TTC549 (cell line): ENCODE measurements around the gene BTBD9.

Experiments used
- FAIRE-seq: peaks from 2 replicates; lab custom pipeline; 2012; peaks lifted over from hg19 to GRCh38; lab: Jason Lieb, UNC

The BTBD9 gene

DNA sequence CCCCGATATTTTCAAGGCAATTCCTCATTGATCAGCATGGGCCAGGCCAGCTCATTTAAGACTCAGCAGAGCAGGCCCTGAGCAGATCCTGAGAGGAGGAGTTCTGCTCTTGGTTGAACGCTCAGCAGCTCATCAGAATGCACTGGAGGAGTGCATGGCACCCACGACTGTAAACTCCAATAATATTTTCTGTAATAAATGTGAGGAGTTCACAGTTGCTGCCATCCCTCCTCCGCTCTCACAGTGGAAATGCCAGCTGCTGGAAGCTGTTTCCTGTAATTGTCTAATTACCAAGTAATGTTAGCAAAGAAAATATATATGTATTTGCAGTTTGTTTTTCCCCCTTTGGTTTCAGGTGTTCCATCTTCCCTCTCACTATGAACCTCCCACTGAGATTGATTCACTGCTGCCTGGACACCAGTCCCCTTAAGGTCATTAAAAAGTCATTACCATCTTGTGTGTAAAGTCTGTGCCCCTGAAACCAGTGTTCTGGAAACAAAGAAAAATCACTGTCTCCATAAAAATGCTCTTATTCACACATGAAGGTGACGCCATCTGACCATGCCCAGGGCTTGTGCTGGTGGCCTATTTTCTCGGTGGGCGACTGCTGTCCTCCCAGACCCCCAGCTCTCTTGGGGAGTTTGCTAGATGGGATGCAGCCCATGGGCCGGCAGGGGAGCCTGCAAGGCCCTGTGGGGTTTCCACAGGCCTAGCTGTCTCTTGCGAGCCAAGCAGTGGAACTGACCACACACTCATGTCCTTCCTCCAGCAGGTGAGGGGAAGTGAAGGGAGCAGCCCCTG, 446.0 kb downstream of the BTBD9 start:
- no peak for FAIRE-seq

DNA sequence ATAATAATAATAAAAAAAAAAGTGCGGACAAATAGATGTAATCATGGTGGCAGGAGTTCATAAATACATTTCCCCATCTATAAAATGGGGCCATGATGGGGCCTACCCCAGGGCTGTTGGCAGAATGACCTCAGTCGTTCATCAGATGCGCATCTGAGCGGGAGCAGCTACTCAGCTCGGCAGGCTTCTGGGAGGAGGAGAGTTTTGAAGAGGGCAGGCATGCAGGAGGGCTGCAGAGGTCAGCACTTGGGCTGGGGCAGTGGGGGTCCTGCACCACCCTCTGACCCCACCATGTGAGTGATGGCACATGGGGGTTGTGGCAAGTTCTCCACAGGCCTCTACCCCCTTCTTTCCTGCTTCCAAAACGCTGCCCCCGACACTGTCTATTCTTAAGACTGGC, 446.7 kb downstream of the BTBD9 start:
- no peak for FAIRE-seq

DNA sequence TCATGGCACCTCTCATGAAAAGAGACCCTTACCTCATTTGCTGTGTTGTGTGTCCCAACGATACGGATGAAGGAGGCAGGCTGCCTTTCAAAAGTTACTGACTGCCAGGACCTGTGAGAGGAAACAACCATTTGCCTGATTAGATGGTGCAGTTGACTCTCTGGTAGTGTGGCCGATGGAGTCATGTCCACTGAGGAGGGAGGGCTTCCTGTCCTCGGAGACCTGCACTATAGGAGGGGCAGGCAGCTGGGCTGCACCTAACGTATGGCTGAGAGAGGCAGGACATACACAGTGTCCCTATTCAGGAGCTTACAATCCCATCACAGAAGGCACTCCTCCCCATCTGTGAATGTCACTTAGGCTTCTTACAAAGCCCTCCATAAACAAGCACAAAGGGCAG, 447.2 kb downstream of the BTBD9 start:
- FAIRE-seq, result no peak

DNA sequence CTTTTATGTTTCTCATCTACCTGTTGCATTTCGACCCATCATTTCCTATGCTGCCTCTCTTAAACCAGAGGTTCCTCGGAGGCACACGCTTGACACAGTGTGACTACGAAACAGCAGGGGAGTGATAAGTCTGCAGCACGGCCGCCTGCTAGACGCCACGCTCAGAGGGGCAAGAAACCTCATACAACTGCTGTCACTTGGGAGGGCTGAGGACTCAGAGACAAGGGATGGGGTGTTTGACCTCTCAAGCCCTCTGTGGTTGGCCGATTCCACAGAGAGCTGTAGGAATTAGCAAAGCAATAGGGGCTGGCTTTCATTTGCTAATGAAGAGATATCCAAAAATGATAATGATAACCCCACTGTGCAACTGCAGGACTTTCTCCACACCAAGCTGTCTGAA, 447.7 kb downstream of the BTBD9 start:
- FAIRE-seq, result no peak

DNA sequence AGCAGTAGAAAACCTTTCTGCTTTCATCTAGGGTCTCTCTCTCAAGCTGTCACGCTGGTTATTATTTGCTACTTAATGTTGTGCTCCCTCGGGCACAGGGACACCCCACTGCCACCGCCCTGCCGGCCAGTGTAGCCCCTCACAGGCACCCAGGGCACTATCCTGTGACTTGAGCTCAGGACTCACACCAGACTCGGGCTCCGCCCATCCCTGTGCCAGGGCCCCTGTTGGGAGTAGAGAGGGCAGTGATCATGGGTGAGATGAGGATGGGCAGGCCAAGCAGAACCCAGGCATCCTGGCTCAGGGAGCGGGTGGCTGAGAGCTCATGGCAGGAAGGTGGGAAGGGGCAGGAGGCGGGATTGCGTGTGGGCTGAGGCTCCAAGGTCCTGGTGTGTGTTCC, 448.3 kb downstream of the BTBD9 start:
- FAIRE-seq, result no peak

DNA sequence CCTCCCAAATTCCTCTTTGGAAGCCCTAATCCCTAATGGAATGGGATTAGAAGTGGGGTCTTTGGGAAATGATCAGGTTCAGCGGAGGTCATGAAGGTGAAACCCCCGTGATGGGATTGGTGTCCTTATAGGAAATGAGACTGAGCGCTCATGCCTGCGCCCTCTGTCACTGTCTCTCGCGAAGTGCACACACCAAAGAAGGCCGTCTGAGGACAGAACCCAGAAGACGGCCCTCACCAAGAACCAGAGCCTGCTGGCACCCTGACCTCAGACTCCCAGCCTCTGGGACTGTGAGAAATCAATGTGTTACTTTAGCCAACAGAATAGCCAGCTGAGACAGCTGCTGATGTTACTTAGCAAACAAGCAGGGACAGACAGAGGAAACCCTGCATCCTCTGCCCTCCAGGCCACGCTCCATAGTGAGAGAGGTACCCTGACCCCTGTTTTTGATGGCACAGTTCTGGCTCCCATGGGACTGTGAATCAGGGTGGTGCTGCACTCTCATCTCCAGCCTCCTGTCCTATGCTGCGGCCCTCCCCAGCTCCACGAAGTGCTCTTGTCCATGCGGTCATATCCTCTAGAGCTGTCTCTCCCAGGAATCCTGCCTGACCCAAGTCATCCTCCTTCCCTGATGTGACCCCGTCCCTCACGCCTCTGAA, 450.9 kb downstream of the BTBD9 start:
- FAIRE-seq, result no peak

DNA sequence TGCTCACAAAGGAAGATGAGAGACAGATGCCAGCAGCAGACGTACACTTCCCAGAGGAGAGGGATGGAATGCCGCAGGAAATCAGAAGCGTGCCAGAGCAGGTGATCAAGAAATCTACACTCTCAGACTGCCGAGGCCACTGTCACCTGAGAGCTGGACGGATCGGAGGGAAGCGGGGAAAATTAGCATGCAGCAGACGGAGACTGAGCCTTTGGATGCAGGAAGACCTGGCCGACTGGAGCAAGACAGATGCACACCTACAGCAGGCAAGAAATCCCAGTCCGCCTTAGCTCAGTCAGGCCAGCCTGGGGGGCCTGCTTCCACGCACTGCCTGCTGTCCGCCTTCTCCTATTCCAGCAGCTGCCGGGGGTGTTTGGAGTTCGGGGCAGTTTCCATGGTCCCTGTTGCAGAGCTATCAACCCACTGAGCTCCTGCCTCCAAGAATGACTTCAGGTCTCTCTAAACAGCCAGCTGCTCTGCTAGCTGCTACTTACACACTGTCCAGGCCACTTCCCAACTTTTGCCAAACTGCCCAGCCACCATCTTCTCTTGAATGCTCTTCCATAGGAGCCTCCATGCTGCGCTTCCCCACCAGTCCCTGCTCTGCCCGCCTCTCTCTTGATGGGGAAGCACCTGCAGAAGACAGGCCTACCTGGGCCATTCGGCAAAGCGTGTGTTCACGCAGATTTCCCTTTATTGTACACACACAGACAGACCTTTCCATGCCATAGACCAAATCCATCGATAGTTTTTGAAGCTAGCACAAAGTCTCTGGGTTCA, 451.7 kb downstream of the BTBD9 start:
- no peak for FAIRE-seq

DNA sequence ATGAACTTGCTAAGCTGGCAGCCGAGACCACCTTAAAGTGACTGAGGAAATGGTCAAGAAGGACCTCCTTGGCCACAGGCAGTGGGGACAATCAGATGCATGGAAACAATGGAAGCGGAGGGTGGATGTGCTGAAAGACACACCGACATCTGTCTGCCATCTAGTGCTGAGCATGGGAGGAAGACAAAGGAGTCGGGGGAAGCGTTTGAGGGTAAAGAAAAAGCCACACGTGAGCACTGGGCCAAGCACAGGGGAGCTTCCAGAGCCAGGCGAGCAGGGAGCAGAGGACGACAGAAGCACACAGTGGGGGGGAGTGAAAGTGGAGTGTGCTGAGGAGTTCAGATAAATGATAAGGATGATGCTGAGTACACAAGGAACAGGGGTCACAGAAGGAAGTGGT, 452.4 kb downstream of the BTBD9 start:
- FAIRE-seq, result no peak

DNA sequence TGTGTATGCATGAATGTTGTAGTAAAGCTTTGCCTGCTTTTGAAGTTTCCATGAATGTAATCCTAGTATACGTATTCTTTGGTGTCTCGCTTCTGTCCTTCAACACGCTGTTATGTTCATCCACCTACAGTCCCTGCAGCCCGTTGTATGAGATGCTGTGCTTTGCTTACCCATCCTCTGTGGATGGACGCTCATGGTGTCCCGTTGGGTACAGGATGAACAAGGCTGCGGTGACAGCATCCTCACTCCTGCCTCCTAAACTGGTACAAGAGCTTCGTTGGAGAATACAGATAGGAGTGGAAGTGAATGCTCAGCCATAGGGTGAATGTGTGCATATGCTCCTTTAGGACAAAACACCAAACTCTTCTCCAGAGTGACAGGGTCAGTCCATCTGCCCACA, 454.0 kb downstream of the BTBD9 start:
- FAIRE-seq, result no peak

DNA sequence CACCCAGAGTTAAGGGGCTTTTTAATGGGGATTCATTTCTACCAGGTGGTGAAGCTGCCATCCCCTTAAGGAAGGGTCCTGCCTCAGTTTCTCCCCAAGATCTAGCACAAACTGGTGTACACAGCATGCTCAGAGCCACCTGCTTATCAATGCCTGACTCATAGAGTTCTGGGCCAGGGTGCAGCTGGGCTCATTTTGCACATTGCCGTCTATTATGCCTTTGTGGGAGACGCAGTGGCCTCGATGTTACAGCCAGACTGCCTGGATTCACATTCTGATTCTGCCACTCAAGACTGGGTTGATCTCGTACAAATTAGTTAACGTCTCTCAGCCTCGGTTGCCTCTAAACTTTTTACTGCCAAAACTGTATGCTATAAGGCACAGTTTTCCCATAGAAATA, 454.5 kb downstream of the BTBD9 start:
- no peak for FAIRE-seq

DNA sequence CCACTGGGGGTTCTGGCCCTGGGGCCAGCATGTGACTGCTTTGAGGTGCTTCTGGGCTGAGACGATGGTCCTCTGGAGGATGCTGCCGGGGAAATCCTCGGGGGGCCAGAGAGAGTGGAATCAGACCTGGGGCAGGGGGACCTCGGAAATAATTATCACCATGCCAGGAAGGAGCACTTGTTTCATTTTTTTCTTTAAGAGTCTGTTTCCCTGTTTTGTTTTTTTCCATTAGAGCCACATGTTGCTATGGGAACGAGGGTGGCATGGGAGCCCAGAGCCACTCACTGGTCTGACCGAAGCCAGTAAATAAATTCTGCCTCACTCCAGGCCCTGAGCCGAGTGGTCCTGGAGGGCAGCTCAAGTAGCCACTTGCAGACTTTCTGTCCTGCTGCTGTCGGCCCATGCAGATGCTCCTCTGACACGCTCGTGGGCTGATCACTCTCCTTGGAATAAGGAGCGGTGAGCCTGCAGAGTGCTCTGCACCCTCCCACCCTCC, 455.1 kb downstream of the BTBD9 start:
- no peak for FAIRE-seq

DNA sequence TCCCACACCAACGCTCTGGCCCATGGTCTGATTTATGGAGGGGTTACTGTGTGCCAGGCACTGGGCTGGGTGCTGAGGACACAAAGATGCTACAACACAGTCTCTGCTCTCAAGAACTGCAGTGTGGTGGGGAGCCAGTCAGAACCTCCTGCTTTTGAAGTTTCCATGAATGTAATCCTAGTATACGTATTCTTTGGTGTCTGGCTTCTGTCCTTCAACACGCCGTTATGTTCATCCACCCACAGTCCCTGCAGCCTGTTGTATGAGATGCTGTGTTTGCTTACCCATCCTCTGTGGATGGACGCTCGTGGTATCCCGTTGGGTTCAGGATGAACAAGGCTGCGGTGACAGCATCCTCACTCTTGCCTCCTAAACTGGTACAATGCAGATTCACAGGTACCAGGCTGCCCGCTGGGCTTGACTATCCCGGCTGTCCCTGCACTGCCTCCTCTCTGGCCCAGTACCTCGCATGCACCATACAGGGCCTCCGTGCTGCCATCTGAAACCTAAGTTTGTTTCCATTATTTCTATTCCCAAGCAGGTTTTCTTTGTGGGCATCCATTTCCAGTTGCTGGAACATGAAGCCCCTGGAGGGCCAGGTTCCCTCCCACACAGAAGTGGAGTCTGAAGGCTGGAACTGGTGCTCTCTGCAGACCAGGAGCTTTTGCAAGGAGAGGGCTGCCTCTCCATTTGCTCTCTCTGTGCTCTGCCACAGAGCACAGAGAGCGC, 455.7 kb downstream of the BTBD9 start:
- FAIRE-seq, result no peak

DNA sequence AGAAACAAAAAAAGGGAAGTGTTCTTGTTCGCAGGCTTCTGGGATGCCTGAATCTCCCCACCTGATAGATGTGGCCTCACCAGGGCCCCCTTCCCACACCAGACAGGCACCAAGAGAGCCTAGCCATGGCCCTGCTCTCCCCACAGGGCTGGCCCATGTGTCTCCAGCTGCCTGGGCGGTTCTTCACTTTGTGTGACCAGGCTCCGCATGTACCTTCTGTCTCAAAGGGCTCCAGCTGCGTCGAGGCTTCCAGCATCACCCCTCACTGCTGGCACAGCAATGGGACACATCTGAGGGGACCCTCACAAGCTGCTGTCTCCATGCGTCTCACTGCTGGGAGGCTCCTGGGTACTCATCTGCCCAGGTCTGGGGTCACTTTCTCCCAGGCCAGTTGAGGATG, 457.3 kb downstream of the BTBD9 start:
- no peak for FAIRE-seq

DNA sequence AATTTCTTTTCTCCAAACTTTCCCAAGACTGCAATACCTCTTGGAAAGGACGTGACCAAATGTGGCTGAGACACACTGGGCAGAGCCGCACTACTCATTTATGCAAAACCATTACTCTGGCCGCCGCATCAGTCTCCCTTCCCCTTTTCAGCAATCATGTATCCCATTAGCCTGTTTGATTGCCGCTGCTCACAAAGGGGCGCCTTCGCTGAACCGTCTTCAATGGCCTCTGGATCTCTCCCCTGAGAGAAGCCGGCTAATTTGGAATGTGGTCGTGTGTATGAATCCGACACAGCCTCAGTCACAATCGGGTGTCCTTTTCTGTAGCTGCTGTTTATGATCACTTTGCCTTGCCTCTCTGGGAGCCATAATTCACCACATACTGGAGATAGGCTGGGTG, 459.1 kb downstream of the BTBD9 start:
- no peak for FAIRE-seq

DNA sequence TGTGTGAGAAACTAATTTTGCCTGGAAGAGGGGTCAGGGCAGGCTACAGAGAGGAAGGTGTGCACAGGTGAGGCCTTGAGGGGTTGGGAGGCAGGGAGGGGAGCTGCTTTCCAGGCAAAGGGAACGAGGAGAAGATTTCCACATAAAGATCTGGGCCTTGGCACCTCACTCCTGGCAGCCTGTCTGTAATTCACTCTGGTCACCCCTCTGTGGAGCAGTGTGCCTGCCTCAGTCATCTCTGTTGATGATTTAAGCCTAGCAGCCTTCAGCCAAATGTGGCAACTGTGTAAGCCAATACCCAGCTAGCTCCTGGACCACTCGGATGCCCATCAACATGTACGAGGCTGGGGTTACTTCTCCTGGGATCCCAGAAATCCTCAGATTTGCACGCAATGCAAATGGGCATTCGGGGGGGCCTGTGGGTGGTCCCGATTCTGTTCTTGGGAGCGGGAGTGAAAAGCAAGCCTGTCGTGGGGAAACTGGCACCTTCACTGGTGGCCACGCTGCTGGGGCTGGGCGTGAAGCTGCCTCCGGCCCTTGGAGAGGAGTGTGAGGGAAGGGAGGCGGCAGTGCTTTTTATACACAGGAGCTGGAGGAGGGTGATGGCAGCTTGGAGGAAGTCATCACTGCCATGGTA, 459.8 kb downstream of the BTBD9 start:
- no peak for FAIRE-seq

DNA sequence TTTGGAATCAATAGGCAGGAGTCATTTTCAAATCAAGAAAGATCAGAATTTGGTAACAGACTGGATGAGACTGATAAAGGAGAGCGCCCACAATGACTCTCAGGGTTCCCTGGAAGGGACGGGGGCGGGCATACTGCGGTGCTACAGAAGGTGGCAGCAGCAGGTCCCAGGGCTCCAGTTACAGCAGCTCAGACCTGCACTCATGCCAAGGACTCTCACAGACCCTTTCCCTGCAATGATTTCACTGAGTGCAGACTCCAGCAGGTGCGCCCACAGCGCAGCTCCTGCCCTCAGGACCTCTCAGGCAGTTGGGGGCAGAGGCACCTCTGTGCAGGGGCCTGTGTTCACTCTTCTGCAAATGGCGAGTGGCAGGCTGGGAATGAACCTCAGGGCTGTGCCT, 460.4 kb downstream of the BTBD9 start:
- FAIRE-seq, result no peak

DNA sequence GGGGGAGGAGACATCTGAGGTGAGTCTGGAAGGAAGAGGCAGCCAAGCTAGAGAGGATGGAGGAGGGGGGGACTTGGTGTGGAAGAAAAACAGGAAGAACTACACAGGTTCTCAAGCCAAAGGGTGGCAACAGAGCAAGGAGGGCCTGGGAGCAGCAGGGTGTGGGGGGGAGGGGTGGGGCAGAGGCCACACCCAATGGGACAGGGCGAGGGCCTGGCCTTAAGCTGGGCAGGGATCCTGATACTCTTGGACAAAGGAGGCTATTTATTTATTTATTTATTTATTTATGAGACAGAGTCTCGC, 461.2 kb downstream of the BTBD9 start:
- FAIRE-seq, result no peak

DNA sequence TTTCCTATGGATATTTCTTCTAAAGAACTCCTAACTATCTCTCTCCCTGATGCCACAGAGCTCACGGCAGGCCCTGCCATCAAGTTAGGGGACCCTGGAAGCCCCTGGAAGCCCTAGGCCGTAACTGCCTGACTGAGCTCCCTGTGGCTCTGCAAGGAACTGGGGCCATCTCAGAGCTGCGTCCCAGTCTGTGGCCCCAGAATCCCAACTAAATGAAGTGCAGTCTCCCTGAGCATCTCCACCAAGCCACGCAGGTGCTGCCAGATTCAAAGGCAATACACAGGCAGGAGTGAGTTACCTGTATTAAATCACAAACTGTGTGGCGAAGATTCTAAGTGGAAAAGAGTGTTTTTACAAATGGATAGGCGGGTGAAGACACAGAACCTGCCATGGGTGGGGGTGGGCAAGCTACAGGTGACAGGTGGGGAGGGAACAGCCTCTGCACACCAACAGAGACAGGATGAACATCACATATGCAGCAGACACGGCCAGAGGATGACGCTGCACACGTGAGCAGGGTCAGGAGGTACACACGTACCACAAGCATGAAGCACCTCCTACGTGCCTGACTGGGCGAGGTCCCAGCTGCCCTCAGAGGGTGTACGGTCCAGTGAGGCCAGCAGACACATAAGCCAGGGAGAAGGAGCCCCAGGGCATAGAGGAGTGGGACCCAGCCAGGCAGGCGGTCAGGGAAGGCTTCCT, 461.7 kb downstream of the BTBD9 start:
- FAIRE-seq, result no peak

DNA sequence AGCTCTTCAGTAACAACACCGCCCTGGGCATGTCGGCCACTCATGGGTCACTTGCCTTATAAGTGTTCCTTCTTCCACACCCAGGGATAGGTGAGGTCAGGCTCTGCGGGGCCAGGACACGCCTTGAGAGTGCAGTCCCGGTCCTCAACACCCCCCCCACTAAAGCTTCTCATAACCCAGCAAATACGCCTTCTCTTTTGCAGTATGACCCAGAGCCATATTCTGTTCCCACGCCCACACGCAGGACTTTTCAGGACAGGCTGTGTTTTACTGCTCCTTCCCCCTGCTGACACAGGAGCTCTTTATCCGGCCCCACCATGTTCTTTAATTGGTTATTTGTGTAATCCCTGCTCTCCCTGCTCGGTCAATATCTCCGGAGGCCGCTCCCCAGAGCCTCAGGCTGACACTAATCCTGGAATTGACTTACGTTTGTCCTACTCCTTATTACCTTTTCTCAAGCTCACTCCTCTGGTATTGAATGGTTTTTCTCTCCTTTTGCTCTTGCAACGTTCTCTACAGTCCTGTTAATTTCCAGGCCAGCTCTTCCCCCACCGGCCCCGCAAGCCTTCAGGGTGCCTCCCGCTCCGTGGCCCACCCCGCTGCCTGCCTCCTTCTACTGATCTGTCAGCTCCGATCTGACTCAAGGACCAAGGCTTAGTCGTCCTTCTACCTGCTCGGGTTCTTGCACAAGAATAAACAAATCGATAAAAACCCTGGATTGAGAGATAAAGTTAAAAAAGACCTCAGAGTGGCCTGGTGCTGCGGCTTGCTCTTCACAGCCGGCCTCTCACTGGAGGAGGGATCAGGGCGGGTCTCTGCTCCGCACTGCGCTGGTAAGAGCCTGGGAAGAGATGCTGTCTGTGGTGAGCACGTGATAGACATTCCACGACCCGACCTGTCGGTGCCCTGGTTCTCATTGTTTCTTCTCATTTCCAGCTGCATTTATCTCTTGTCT, 462.7 kb downstream of the BTBD9 start:
- no peak for FAIRE-seq

DNA sequence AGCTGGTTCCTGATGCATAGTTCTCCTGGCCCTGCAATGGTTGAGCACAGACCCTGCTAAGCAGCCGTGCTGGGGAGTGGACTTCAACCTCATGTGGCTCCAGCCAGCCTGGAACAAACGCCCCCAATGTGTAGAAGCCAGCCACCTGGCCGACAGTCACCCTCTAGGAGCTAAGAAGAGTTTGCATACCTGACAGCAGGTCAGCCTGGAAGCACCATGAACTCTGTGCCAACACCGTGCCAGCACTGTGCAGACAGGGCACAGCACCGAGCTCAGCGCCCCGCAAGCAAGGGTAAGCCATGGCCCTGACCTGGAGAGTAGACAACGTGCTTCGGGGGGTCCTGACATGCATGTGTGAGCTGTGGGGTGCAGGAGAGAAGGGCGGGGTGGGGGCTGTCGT, 463.9 kb downstream of the BTBD9 start:
- no peak for FAIRE-seq
